DOHH2 (cell line): Measurements from ENCODE around the gene NXF3.

Experiments used
- H3F3A ChIP-seq: fragments of 200-600 bp; sonication (generic), shearing (Covaris generic); 2 replicates; pipeline ENCODE4 v1.6.0; 2016; ENCODE audit warnings: antibody characterized with exemption, mild to moderate bottlenecking; ENCODE audit not compliant: control insufficient read depth, insufficient read depth
- H3K27ac ChIP-seq: fragments of 200-600 bp; sonication (generic); 2 replicates; pipeline ENCODE4 v1.5.1; 2014; ENCODE audit warnings: low read depth, mild to moderate bottlenecking, low read length, moderate library complexity
- H3K27me3 ChIP-seq: fragments of 200-600 bp; sonication (generic); 2 replicates; pipeline ENCODE4 v1.6.1; 2014; ENCODE audit warnings: mild to moderate bottlenecking, low read length, mixed read lengths; ENCODE audit not compliant: control insufficient read depth
- H3K36me3 ChIP-seq: fragments of 200-600 bp; sonication (generic); 2 replicates; pipeline ENCODE4 v1.6.1; 2014; ENCODE audit warnings: mild to moderate bottlenecking, low read length, moderate library complexity, mixed read lengths; ENCODE audit not compliant: control insufficient read depth
- H3K4me1 ChIP-seq: fragments of 200-600 bp; sonication (generic); 2 replicates; pipeline ENCODE4 v1.6.1; 2014; ENCODE audit warnings: mild to moderate bottlenecking, low read length, mixed read lengths; ENCODE audit not compliant: control insufficient read depth
- H3K4me2 ChIP-seq: fragments of 200-600 bp; sonication (generic); 2 replicates; pipeline ENCODE4 v1.6.0; 2014; ENCODE audit warnings: mild to moderate bottlenecking, low read length, moderate library complexity
- H3K4me3 ChIP-seq: fragments of 200-600 bp; sonication (generic); 2 replicates; pipeline ENCODE4 v1.5.1; 2014; ENCODE audit warnings: mild to moderate bottlenecking, low read length, mixed read lengths
- H3K79me2 ChIP-seq: fragments of 200-600 bp; sonication (generic); 2 replicates; pipeline ENCODE4 v1.6.1; 2014; ENCODE audit warnings: mild to moderate bottlenecking, low read length, mixed read lengths; ENCODE audit not compliant: control insufficient read depth
- H3K9me2 ChIP-seq: fragments of 200-600 bp; sonication (generic); replicated peaks from 2 replicates; pipeline ENCODE4 v1.6.1; 2014; ENCODE audit warnings: mild to moderate bottlenecking, low read length, mixed read lengths; ENCODE audit not compliant: control insufficient read depth
- H3K9me3 ChIP-seq: fragments of 200-600 bp; sonication (generic); 2 replicates; pipeline ENCODE4 v1.6.1; 2014; ENCODE audit warnings: antibody characterized with exemption, low read length, mixed read lengths; ENCODE audit not compliant: control insufficient read depth, insufficient read depth
- H4K20me1 ChIP-seq: fragments of 200-600 bp; sonication (generic); 2 replicates; pipeline ENCODE4 v1.6.0; 2014; ENCODE audit warnings: low read depth, mild to moderate bottlenecking, antibody characterized with exemption, low read length, moderate library complexity; ENCODE audit not compliant: control insufficient read depth, insufficient read depth
- CTCF ChIP-seq: fragments of 200-600 bp; sonication (generic); IDR thresholded peaks from one replicate; pipeline ENCODE4 v1.5.1; 2014; ENCODE audit warnings: antibody characterized with exemption, mild to moderate bottlenecking, low read depth, low read length; ENCODE audit not compliant: poor library complexity, severe bottlenecking
- EZH2phosphoT487 ChIP-seq: fragments of 200-600 bp; sonication (generic); IDR thresholded peaks from 2 replicates; pipeline ENCODE4 v1.6.1; 2017; ENCODE audit warnings: borderline replicate concordance, mild to moderate bottlenecking, antibody characterized with exemption, low read length, moderate library complexity, mixed read lengths

The NXF3 gene

GRCh38 chrX:103063191-103063845 lies 29.6 kb downstream of the NXF3 start:
- Histone ChIP-seq H3K9me3 (no peaks in the 10 kb centered on the region), H3K9me2 (no peaks in the 10 kb centered on the region), H4K20me1 (no peaks in the 10 kb centered on the region), H3K4me1 (no peaks in the 10 kb centered on the region), H3K36me3 (no peaks in the 10 kb centered on the region), H3K27me3 (no peaks in the 10 kb centered on the region), H3K79me2 (no peaks in the 10 kb centered on the region), H3K4me2 (no peak overlapping the region), H3K27ac (no peak overlapping the region), H3K4me3 (no peak overlapping the region), H3F3A (no peaks in the 10 kb centered on the region)
- TF ChIP-seq CTCF (no peak), EZH2phosphoT487 (no peak)

- H3F3A ChIP-seq: no peaks in the 10 kb centered on the region
- no peak overlapping the region for H3K4me3 ChIP-seq
- H3K4me2 ChIP-seq: no peak overlapping the region
- no peaks in the 10 kb centered on the region for H3K36me3 ChIP-seq
- H3K27me3 ChIP-seq: no peaks in the 10 kb centered on the region
- H3K4me1 ChIP-seq: no peaks in the 10 kb centered on the region
- H3K27ac ChIP-seq: no peak overlapping the region
- no peaks in the 10 kb centered on the region for H3K9me2 ChIP-seq
- no peaks in the 10 kb centered on the region for H3K79me2 ChIP-seq
- no peak for TF ChIP-seq EZH2phosphoT487
- TF ChIP-seq CTCF: no peak
- no peaks in the 10 kb centered on the region for H4K20me1 ChIP-seq
- no peaks in the 10 kb centered on the region for H3K9me3 ChIP-seq
Observed at GRCh38 chrX:103061486-103061885, 31.5 kb downstream of the NXF3 start.

- no peak overlapping the region for H3K27ac ChIP-seq
- no peaks in the 10 kb centered on the region for H3K9me3 ChIP-seq
- H3K4me3 ChIP-seq: no peak overlapping the region
Observed at GRCh38 chrX:103056902-103057301, 36.0 kb downstream of the NXF3 start.

More at GRCh38 chrX:103056902-103057301, 36.0 kb downstream of the NXF3 start:
- no peaks in the 10 kb centered on the region for H4K20me1 ChIP-seq
- TF ChIP-seq CTCF: no peak
- TF ChIP-seq EZH2phosphoT487: no peak
- H3K4me2 ChIP-seq: no peak overlapping the region
- no peaks in the 10 kb centered on the region for H3K36me3 ChIP-seq
- no peaks in the 10 kb centered on the region for H3K79me2 ChIP-seq
- no peaks in the 10 kb centered on the region for H3K27me3 ChIP-seq
- H3K4me1 ChIP-seq: no peaks in the 10 kb centered on the region
- no peaks in the 10 kb centered on the region for H3K9me2 ChIP-seq
- H3F3A ChIP-seq: no peaks in the 10 kb centered on the region
